HG03460 (cell line): Measurements from ENCODE around the gene ZNF385A.
"Not testable (repeated sequence)": the region's sequence is repeated elsewhere in the genome, so short reads cannot be mapped to it uniquely, and the experiment has no call there.

ENCODE experiments used
- ATAC-seq: cut with Tn5 transposase; IDR thresholded peaks from one replicate; pipeline ENCODE4 v1.9.1; 2021; ENCODE audit not compliant: unreplicated experiment

ZNF385A gene

DNA sequence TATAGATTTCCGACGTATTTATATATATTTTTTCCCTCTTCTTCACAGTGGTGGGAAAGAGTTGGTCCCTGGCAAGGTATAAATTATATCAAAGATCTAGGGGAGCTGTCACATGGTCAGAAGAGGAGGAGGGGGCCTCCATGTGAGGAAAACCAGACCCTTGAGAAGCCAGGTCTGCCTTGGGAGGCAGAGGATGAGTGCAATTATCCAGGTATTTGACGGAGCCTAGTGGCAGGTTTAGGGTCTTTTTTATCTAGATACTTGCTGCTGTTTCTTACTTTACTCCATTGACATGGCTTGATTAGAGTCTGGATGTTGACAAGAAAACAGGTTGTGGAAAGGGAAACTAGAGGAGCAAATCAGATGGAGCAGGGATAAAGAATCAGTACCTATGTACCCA is 54.1 kb downstream of the ZNF385A start:
- ATAC-seq = no peak

DNA sequence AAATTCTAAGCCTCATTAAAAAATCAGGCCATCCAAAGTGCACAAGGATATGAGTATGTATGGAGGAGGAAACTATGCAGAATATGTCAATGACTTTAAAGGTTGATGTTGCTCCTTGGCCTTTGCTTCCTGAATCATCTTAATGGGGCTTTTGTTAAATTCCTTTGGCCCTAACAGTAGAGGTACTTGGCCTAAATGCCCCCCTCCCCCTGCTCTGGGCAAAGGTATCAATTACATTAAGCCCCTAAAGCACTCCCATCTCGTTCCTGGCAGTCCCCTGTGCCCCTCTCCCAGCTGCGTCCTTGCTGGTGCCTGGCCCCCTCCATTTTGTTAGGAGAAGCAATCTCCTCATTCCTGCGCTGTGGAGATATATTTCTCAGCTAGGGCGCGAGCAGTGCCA is 54.8 kb downstream of the ZNF385A start:
- ATAC-seq = no peak

DNA sequence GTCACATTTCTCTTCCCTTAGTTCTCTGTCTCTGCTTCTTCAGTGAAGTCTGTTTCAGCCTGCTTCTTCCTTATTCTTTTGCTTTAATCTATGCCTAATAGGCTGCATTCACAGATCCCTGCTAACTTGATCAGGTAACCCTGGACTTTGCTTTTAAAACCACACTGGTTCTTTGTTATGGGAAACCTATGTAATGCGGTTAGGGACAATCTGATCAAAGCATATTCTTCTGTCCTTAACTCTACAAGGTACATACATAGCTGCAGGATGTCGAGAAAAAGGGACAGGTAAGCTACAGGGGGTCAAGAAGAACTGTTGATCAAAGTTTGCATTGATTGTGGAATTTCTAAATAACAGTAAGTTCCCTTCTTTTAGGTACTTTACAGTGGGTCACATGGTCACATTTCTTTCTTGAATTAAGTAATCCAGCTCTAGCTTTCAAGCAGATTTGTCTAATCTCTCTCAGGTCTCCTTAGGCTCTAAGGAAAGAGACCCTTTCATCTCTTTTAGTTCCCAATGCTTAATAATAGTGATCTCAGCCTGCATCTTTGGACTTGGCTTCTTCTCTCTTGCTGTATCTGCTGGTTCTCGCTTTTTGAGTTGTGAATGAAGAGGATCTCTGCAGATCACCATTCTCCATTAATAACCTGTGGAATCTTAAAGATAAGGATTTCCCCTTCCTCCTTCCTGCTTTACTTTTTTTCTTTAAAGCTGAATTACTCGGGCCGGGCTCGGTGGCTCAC is 55.8 kb downstream of the ZNF385A start:
- no peak for ATAC-seq

DNA sequence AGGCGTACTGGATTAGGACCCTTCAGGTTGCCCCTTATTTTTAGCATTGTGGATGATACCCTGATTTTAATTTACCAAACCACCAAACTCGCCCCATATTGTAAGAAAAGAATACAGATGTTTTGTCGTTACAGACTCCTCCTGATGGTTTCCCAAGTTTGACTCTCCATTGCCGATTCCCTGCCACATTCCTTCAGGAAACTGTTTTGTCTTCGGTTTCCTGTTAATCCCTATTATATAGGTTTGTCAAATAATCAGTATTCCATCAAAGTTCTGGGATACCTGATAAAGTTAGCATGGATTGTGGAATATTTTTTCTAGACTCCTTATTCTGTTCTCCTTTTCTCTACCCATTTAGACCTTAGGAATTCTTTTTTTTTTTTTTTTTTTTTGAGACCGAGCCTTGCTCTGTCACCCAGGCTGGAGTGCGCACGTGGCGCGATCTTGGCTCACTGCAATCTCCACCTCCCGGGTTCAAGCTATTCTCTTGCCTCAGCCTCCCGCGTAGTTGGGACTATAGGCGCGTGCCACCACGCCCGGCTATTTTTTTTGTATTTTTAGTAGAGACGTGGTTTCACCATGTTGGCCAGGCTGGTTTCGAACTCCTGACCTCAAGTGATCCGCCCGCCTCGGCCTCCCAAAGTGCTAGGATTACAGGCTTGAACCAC is 59.0 kb downstream of the ZNF385A start:
- ATAC-seq = not testable (repeated sequence)

DNA sequence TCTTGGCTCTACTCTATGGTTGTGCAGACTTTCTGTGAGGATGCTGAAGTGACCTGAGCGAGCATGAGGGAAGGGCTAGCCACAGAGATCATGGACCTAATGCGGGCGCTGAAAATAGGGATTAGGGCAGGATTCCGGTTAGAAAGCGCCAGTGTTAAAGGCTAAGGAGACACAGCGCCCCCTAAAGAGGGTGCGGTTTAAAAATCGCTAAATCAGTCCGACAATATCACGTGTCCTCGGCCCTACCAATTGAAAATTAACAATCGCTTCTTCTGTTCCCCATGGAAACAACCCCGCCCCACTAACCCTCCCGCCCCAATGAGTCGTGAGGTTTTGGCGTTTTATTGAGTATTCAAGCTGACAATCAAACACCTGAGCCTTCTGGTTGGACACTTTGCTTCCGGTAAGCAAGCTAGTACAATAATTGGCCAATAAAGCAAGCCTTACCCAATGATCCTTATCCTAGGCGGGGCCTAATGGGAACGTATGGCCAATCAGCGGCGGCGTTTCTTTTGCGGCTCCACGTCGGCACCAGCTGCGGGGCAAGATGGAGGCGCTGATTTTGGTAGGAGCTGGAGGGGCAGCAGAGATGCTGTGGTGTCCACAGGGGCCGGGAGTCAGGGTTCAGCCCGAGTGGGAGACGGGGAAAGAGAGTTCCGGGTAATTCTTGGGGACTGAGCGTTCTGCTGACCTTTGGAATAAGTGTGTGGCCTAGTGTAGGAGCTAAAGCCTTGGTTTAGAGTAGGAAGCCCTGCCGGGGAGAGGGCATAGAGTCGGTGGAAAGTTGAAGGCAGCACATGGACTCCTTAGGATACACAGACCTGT is 59.7 kb downstream of the ZNF385A start, which contains the start of gene COPZ1:
TSS of gene COPZ1 (plus strand) at position 515 of the 825 bp plus-strand sequence. CDS start at position 548, 33 bp downstream.
- ATAC-seq = peak; percentile 99

DNA sequence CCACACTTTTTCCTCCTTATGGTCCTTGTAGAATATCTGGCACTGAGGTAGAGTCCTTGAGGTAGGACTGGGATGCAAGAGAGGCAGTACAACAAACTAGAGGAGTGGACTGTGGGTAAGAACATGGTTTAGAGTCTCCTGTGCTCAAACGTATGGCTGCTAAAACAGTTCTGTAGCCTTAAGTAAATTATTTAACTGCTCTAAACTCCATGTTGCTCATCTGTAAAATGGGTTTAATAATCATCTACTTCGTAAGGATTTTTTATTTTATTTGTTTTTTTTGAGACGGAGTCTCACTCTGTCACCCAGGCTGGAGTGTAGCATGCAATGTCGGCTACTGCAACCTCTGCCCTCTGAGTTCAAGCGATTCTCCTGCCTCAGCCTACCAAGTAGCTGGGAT is 63.2 kb downstream of the ZNF385A start:
- no peak for ATAC-seq
